HG02973 (cell line): ENCODE data around the gene SLC25A13.

Experiments
- ATAC-seq: cut with Tn5 transposase; IDR thresholded peaks from one replicate; pipeline ENCODE4 v1.9.1; 2021; ENCODE audit warnings: moderate library complexity; ENCODE audit not compliant: unreplicated experiment

SLC25A13 gene

DNA sequence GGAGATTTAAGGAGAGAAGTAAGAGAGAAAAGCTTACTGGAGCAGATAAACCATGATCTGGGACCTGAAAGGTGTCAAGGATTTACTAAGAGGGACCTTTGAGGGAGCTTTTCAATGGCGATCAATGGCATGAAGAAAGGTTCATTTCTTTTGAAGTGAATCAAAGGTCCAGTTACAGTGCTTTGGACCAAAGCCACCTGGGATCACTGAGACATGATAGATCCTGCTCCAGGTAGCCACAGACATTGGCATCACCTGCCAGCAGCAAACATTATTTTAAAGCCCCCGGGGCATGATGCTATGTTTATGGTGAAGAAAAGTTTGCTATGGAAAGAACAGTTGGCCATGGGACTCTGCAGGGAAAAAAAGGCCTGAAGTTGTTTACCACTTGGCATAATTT is 109.4 kb downstream of the SLC25A13 start:
- ATAC-seq, result no peak

DNA sequence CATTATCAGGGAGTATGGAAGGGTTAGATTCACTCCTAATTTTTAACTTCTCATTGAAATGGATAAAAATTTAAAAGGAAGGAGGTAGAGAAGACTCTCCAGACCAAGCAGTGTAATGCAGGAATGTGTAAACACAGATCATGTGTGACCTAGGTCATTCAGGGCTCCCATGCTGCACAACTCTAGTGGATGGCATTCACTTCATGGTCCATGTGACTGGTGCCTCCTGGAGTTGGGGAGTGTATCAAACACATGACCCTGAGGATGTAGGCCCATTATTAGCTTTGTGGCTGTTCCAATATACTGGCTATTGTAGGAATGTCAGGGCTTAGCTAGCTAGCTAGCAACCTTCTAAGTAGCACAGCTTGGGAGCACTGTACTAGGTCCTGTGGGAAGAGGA is 109.9 kb downstream of the SLC25A13 start:
- no peak for ATAC-seq

GRCh38 chr7:96205665-96206064 is 116.2 kb downstream of the SLC25A13 start:
- no peak for ATAC-seq

DNA sequence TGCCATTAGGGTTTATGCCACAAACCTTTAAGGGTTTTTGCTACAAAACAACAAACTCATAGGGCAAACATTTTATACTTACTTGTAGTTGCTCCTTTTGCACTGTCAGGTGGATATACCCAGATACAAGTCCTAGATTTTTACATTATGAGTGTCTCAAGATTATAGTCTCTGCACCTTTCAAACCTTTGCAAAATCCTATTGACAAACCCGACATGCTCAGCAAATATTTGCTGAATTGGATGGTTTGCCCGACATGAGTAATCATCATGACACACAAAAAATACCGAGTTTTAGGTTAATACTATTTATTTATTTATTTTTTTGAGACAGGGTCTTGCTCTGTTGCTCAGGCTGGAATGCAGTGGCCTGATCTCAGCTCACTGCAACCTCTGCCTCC is 117.3 kb downstream of the SLC25A13 start:
- no peak for ATAC-seq

DNA sequence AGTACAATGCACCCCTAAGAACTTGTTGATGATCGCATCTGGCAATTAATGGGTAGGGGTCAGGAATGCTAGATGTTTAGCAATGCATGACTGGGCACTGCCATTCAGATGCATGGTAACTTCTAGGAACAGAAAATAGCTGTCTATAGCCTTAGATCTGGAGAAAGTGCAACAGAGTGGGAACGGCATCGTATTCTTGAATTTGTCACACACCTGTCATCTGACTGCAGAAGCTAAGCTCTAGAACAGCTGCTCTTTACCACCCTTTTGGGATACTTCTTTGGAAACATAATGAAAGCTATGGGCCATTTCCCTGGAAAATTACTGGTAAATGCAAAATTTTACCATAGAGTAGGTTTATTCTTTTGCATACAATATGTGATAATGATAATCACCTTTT is 118.1 kb downstream of the SLC25A13 start:
- ATAC-seq, result no peak

- no peak for ATAC-seq
These were observed 119.8 kb downstream of the SLC25A13 start for GRCh38 chr7:96202102-96202501.

DNA sequence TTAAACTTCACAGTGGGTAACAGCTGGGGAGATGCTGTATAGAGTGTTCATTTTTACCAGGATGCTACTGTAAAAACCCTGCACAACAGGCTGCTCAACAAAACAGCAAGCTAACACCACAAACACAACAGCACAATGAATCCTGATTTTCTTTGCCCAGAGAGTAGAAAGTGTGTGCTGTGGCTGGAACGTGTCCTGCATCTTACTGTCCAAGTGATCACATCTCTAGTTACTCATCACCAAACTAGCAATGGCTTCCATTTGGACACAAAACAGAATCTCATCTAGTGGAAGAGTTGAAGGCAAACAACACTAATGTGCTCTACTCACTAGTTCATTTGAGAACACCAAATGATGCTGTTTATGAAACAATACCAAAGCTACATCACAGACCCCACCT is 121.2 kb downstream of the SLC25A13 start:
- no peak for ATAC-seq

DNA sequence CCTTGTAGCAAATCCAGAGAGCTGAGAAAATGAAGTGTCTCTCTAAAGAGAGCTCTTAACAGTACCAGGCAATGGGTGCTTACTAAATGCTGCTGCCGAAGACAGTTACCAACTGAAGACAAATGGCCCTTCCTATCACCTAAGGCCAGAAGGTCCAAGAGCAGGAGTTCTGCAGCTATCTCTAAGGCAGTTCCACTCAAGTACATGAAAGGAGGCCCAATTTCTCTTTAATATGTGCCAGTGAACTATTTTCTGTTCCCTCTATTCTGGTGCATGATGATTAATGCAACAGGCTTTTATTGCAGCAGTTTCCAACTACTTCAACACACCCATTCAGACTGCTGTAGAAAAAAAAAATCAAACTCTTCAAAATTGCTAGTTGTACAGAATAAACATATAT is 122.5 kb downstream of the SLC25A13 start:
- no peak for ATAC-seq

DNA sequence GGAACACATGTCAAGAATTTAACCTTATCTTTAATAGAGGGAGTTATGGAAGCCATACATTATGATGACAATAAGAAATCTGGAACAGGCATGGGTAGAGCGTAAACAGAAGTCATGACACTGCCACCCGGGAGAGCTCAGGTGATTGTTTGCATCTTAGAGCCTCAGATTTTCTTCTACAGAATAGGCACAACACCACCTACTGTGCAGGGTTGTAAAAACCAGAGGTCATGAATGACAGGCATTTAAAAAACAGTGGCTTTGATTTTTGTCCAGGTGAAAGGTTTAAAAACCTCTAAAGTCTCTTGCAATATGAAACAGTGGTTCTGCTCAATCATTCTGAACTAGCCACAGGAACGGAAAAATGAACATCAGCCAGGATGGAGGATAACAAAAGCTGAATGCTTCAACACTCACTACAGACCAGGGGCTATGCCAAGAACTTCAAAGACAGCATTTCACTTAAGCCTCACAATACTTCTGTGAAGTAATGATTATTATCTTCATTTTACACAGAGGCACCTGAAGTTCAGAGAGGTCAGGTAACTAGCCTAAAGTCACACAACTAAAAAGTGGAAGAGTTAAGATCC is 123.8 kb downstream of the SLC25A13 start:
- ATAC-seq, result no peak

GRCh38 chr7:96196676-96197075 is 125.2 kb downstream of the SLC25A13 start:
- ATAC-seq, result no peak

GRCh38 chr7:96189129-96189820 is 132.6 kb downstream of the SLC25A13 start:
- ATAC-seq, result no peak

GRCh38 chr7:96188591-96188991 is 133.3 kb downstream of the SLC25A13 start:
- ATAC-seq, result no peak

- no peak for ATAC-seq
These were observed 133.7 kb downstream of the SLC25A13 start for GRCh38 chr7:96188174-96188581.

DNA sequence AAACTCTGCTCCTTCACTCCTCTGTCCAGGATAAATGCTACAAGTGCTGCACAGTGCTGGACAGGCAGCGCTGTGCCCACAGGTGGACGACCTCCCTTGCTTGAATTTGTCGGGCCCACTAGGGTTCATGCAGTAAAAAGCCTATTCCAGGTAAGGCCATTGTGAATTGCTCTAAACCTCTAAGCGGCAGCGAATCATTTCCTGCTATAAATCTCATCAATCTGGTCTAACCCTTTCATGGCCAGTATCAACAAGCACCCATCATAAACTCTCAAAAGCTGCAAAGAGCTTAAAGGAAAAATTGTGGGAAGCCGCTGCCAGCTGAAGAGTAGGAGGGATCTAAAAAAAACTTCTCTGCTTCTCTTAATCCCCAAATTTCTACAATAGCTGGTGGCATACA is 134.2 kb downstream of the SLC25A13 start:
- ATAC-seq, result no peak

- ATAC-seq, result no peak
These were observed 137.1 kb downstream of the SLC25A13 start for GRCh38 chr7:96184783-96185182.

- ATAC-seq, result no peak
These were observed 138.7 kb downstream of the SLC25A13 start for GRCh38 chr7:96183163-96183670.

DNA sequence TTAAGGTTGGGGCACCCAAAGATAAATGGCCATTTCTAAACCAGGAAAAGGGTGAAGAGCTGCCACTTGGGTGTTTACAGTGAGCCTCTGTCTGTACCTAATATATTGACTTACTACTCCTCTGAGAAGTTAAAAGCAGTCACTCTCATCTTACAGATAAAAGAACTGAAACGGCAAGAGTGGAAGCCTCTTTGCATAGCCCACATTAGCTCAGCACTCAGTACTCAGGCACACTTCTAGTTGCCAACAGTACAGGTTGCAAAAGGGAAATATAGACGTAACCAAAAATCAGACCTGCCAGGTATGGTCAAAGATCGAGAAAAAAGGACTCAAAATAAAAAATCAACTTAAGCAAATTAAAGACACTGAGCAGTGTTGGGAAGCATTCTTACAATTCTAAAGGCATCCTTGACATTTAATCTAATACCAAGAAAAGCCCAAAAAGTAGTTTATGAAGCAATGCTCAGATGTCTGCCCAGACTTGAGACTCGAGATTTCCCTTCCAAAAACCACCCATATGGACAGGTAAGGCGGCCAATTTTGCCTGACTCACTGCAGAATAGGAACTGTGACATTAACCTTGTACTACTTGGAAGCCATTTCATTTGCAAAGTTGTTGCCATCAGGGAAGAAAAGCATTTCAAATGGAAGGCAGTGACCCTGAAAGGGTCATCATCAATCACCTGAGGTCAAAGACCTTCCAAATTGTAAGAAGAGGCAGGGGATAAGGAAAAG is 139.3 kb downstream of the SLC25A13 start:
- ATAC-seq, result no peak

- no peak for ATAC-seq
These were observed 140.7 kb downstream of the SLC25A13 start for GRCh38 chr7:96181174-96181573.

- ATAC-seq, result no peak
These were observed 142.1 kb downstream of the SLC25A13 start for GRCh38 chr7:96179837-96180236.

DNA sequence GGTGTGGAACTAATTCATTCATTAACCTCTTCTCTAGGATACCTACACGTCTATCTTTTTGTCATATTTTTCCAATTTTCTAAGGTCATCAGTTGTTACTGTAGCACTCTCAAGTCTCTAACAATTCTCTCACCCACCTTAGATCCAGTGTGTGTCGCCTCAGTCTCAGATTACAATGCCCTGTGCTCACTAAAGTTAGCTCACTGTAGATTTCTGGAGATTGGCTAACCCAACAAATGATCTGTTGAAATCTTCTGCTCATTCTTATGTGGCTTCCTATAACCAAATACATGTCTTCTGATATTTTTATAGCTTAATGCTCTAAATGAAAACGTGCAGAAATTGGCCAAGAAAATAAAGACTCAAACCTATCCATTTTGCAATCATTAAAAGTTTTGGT is 142.6 kb downstream of the SLC25A13 start:
- no peak for ATAC-seq

DNA sequence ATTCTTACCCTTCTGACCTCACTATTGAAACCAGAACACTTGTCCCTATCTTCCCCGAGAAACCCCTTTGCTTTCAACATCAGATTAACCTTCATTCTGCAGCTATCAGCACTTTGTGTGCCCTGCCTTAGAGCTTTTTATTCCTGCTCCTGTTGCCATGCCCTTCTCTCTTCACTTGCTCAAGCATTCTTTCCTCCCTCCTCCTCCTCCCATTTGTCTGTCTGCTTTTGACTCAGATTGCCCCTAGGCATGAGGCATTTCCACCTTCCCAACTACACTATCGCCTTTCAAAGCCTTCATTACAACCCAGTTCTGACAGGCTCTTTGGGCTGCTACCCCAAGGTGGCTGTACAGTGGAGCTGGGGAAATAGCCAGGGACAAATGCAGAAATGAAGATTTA is 143.3 kb downstream of the SLC25A13 start:
- no peak for ATAC-seq

DNA sequence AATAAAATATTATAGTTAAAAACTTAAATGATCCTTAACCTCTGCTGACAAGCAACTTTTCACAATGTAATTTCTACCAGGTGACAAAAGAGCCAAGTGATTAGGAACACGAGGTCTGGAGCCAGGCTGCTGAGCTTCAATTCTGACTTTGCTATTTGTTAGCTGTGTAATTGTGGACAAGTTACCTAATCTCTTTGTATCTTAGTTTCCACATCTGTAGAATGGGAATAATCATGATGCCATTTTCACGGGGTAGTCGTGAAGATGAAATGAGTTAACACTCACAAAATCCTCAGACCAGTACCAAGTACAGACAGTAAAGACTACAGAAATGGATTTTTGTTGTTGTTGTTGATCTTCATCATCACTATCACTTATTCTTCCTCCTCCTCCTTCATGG is 144.5 kb downstream of the SLC25A13 start:
- no peak for ATAC-seq
